ENCODE measurements around the gene LTB. TPM values are rescaled to one million over a fixed set of nuclear protein-coding genes. Genes with fewer than 3 reads are reported as not detected.

Gene LTB, protein sequence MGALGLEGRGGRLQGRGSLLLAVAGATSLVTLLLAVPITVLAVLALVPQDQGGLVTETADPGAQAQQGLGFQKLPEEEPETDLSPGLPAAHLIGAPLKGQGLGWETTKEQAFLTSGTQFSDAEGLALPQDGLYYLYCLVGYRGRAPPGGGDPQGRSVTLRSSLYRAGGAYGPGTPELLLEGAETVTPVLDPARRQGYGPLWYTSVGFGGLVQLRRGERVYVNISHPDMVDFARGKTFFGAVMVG
- total RNA-seq = not detected

- Histone ChIP-seq H3K27me3 (no peaks in the 10 kb centered on the region), H3K36me3 (no peaks in the 10 kb centered on the region), H3K27ac (peak within 1 kb of the TSS in 2 of 3 donors; percentile 10 to 83), H3K4me3 (replicated peaks in 1 of 3) (peak within 1 kb of the TSS; percentile 58 to 91 (median 73)), H3K9me3 (no peaks in the 10 kb centered on the region), H3K4me1 (peaks cover 10 to 12% of the 10 kb centered on the region in 2 donors)
- no peak for DNase-seq
- 74 to 100% methylated on average over 1 to 3 of the region's 3 CpGs for WGBS, 2 donors
- intact Hi-C loops (cut with DNase I) = loop anchor here (2.0 kb wide), 1 partner anchor 27 kb away; no protein-coding TSS in a partner anchor
- TF ChIP-seq CTCF (IDR thresholded peaks at IDR 0.05) (no peak), POLR2A (IDR thresholded peaks at IDR 0.05) (no peak)
Measured at GRCh38 chr6:31582230-31582643, at the start of gene LTB. Gene LTB, minus strand, starts transcription at chr6:31582424. Its CDS starts 7 bp downstream, at chr6:31582417.

GRCh38 chr6:31631681-31632278, 49.6 kb upstream of the LTB start:
- H3K27me3 ChIP-seq = no peaks in the 10 kb centered on the region
- WGBS, 2 donors = 91 to 94% methylated on average over 25 to 29 of the region's 32 CpGs
- H3K4me1 ChIP-seq = no peaks in the 10 kb centered on the region
- DNase-seq = no peak
- no peaks in the 10 kb centered on the region for H3K9me3 ChIP-seq
- peaks cover 95 to 99% of the 10 kb centered on the region in 2 donors for H3K36me3 ChIP-seq
- intact Hi-C loops (cut with DNase I) = no loop called here
- H3K4me3 ChIP-seq (replicated peaks in 1 of 3) = no peak overlapping the region
- no peak overlapping the region for H3K27ac ChIP-seq
- no peak for TF ChIP-seq CTCF (IDR thresholded peaks at IDR 0.05)
- no peak for TF ChIP-seq POLR2A (IDR thresholded peaks at IDR 0.05)

- 87 to 96% methylated on average over 9 to 12 of the region's 16 CpGs for WGBS, 2 donors
- intact Hi-C loops (cut with DNase I) = no loop called here
- DNase-seq = no peak
- no peaks in the 10 kb centered on the region for H3K27me3 ChIP-seq
- peaks cover 95 to 99% of the 10 kb centered on the region in 2 donors for H3K36me3 ChIP-seq
- TF ChIP-seq CTCF (IDR thresholded peaks at IDR 0.05) = no peak
- TF ChIP-seq POLR2A (IDR thresholded peaks at IDR 0.05) = no peak
- H3K9me3 ChIP-seq = no peaks in the 10 kb centered on the region
- H3K4me3 ChIP-seq (replicated peaks in 1 of 3) = no peak overlapping the region
- no peaks in the 10 kb centered on the region for H3K4me1 ChIP-seq
- H3K27ac ChIP-seq = no peak overlapping the region
Measured at GRCh38 chr6:31631209-31631608, 49.0 kb upstream of the LTB start.

DNA sequence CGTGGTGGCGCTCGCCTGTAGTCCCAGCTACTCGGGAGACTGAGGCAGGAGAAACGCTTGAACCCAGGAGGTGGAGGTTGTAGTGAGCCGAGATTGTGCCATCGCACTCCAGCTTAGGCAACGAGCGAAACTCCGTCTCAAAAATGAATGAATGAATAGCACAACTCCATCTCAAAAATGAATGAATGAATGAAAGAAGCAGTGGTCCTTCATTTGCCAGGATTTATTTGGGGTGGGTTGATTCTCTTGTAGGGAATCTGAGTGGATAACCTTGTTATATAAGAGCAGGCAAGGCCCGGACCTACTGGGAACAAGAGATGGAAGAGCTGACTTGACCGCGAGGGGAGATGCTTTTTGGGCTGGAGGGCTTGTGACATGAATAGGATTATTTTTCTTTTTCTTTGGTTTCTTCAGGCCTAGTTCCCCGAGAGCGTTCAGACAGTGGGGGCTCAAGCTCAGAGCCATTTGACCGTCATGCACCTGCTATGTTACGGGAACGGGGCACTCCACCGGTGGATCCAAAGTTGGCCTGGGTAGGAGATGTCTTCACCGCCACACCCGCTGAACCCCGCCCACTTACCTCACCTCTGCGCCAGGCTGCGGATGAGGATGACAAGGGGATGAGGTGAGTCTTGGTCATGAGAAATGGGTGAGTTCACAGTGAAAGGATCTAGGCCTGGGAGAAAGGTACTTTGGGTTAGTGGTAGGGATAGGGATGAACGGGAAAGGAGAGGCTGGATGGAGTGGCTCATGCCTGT, 48.1 kb upstream of the LTB start:
- TF ChIP-seq CTCF (IDR thresholded peaks at IDR 0.05) (no peak), POLR2A (IDR thresholded peaks at IDR 0.05) (no peak)
- Histone ChIP-seq H3K27me3 (no peaks in the 10 kb centered on the region), H3K27ac (no peak overlapping the region), H3K36me3 (peaks cover 95 to 99% of the 10 kb centered on the region in 2 donors), H3K4me1 (no peaks in the 10 kb centered on the region), H3K4me3 (replicated peaks in 1 of 3) (no peak overlapping the region), H3K9me3 (no peaks in the 10 kb centered on the region)
- DNase-seq = no peak
- intact Hi-C loops (cut with DNase I) = no loop called here
- WGBS, 2 donors = 93 to 94% methylated on average over 25 of the region's 25 CpGs

Measured in thyroid gland (tissue), 4 donors.